K562 (cell line): Measurements from ENCODE around the gene PDZD8. TPM values are rescaled to one million over a fixed set of nuclear protein-coding genes. Genes with fewer than 3 reads are reported as not detected.

Experiments used
- HNRNPUL1 ChIP-seq: fragments of 200-400 bp; formaldehyde crosslinking; IDR thresholded peaks from 2 replicates; pipeline ENCODE4 v1.6.1; 2017; ENCODE audit warnings: low read length
- PPARD ChIP-seq: fragments of 250-450 bp; sonication (Bioruptor Pico); IDR thresholded peaks from 2 replicates; pipeline ENCODE4 v1.8.0; 2022; ENCODE audit warnings: inconsistent platforms, mild to moderate bottlenecking, moderate library complexity
- RBFOX2 ChIP-seq: fragments of 200-400 bp; formaldehyde crosslinking; IDR thresholded peaks from 2 replicates; pipeline ENCODE4 v1.6.1; 2017; ENCODE audit warnings: low read depth, mild to moderate bottlenecking, low read length, moderate library complexity
- SMAD1 ChIP-seq: fragments of 150-350 bp; IDR thresholded peaks from 2 replicates; pipeline ENCODE4 v1.6.1; 2014; ENCODE audit warnings: low read length, low read depth; ENCODE audit not compliant: partially characterized antibody
- TAL1 ChIP-seq: fragments of 450-650 bp; IDR thresholded peaks from 2 replicates; pipeline ENCODE4 v1.6.1; 2016; ENCODE audit warnings: mild to moderate bottlenecking
- ZBTB8A ChIP-seq: fragments of 450-650 bp; IDR thresholded peaks from 2 replicates; pipeline ENCODE4 v1.6.1; 2018; ENCODE audit warnings: mild to moderate bottlenecking, moderate library complexity; ENCODE audit not compliant: partially characterized antibody
- ZKSCAN3 ChIP-seq: fragments of 250-450 bp; sonication (Bioruptor Pico); IDR thresholded peaks from 2 replicates; pipeline ENCODE4 v1.4.0; 2020
- ZKSCAN8 ChIP-seq: fragments of 200-800 bp; sonication (Bioruptor generic); IDR thresholded peaks from 2 replicates; pipeline ENCODE4 v1.6.1; 2016; ENCODE audit warnings: missing genetic modification characterization, missing compliant biosample characterization
- ZNF318 ChIP-seq, 2 experiments: fragments of 450-650 bp; IDR thresholded peaks; 2 replicates each; pipeline ENCODE4 v1.6.1; 2016; ENCODE audit warnings: mild to moderate bottlenecking in 2 of 2, borderline replicate concordance in 1 of 2, low read depth in 1 of 2, moderate library complexity in 1 of 2
- ZNF324 ChIP-seq: fragments of 250-450 bp; sonication (Bioruptor Pico); IDR thresholded peaks from 2 replicates; pipeline ENCODE4 v1.4.0; 2020; ENCODE audit warnings: mild to moderate bottlenecking
- ZNF407 ChIP-seq: fragments of 450-650 bp; IDR thresholded peaks from 2 replicates; pipeline ENCODE4 v1.6.1; 2016; ENCODE audit warnings: low read depth
- polyA plus RNA-seq, 8 experiments: library from polyadenylated mRNA; depleted of rRNA in 4 of 8; stranded (reverse) in 5 of 8; unstranded in 3 of 8; fragments of >200 nt; fragmentation: Nextera tagmentation in 2 of 8; fragmentation: Illumina TruSeq in 1 of 8; extraction: Ambion mirVana in 2 of 8; extraction: Trizol in 1 of 8; gene quantifications; 2 replicates each; pipeline versions ENCODE4 v1.2.1 to v1.2.3, GENCODE V29; 2011 to 2014; ENCODE audit warnings: inconsistent platforms in 1 of 8, missing spikeins in 1 of 8
- total RNA-seq, 7 experiments: library from RNA; depleted of rRNA in 6 of 7; stranded (reverse); fragments of >200 nt in 6 of 7; fragmentation: Illumina TruSeq in 2 of 7; extraction: Trizol in 2 of 7; gene quantifications; 2 replicates each; pipeline versions ENCODE4 v1.2.1 to v1.2.3, GENCODE V29; 2011 to 2021; ENCODE audit warnings: low replicate concordance in 1 of 7

Gene PDZD8
- total and polyA plus RNA-seq, 9 of the 15 experiments (the other 6 are each of a cell fraction or from before 2014, with no cell fraction given): 5.5 to 53.4 (median 36.8) TPM

GRCh38 chr10:117272195-117273076 is 102.8 kb downstream of the PDZD8 start (continued):
- no peak for TF ChIP-seq ZKSCAN3 (CRISPR knock-in tag)
- TF ChIP-seq PPARD: no peak
- no peak for TF ChIP-seq HNRNPUL1
- no peak for TF ChIP-seq ZKSCAN8 (CRISPR knock-in tag)
- no peak for TF ChIP-seq TAL1
- no peak for TF ChIP-seq ZNF324 (CRISPR knock-in tag)
- TF ChIP-seq ZBTB8A: no peak
- no peak for TF ChIP-seq SMAD1
- TF ChIP-seq ZNF318 (IDR thresholded peaks at IDR 0.05; ENCODE audit: borderline replicate concordance in 1 of 2, low read depth in 1 of 2): no peak
- TF ChIP-seq RBFOX2: no peak
- TF ChIP-seq ZNF407: no peak
